Astrocyte (in vitro differentiated cells and primary cell): Measurements from ENCODE around the gene WWTR1.

Source experiments
- EZH2 ChIP-seq: IDR thresholded peaks from 2 replicates; pipeline ENCODE4 v1.6.1; 2012; ENCODE audit warnings: mild to moderate bottlenecking, low read length, inconsistent platforms; ENCODE audit not compliant: insufficient read depth
- TF ChIP-seq, protein P1 (sequence below): IDR thresholded peaks from 2 replicates; pipeline ENCODE4 v1.5.1; 2011; ENCODE audit warnings: low read depth, mild to moderate bottlenecking, inconsistent platforms, low read length, moderate library complexity; ENCODE audit not compliant: insufficient read depth

DNA sequence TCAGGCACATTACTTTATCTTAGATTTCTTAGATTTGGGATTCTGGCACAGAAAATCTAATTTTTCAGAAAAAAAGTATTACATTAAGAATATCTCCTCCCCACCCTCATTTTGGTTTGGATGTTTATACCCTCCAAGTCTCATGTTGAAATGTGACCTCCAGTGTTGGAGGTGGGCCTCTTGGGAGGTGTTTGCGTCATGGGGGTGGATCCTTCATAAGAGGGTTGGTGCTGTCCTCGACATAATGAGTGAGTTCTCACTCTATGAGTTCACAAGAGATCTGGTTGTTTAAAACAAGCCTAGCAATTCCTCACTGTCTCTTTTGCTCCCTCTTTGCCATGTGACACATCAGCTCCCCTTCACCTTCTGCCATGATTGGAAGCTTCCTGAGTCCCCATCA, 45.6 kb upstream of the WWTR1 start:
- TF ChIP-seq, protein P1, sequence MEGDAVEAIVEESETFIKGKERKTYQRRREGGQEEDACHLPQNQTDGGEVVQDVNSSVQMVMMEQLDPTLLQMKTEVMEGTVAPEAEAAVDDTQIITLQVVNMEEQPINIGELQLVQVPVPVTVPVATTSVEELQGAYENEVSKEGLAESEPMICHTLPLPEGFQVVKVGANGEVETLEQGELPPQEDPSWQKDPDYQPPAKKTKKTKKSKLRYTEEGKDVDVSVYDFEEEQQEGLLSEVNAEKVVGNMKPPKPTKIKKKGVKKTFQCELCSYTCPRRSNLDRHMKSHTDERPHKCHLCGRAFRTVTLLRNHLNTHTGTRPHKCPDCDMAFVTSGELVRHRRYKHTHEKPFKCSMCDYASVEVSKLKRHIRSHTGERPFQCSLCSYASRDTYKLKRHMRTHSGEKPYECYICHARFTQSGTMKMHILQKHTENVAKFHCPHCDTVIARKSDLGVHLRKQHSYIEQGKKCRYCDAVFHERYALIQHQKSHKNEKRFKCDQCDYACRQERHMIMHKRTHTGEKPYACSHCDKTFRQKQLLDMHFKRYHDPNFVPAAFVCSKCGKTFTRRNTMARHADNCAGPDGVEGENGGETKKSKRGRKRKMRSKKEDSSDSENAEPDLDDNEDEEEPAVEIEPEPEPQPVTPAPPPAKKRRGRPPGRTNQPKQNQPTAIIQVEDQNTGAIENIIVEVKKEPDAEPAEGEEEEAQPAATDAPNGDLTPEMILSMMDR: no peak
- TF ChIP-seq EZH2: no peak
